Chondrocyte (in vitro differentiated cells): ENCODE data around the gene ASCC1. TPM values are rescaled to one million over a fixed set of nuclear protein-coding genes. Genes with fewer than 3 reads are reported as not detected.

Experiments
- DNase-seq: peaks from one replicate; pipeline ENCODE4 v3.0.0; 2021; ENCODE audit warnings: mixed read lengths, low spot score
- H3K27ac Mint-ChIP-seq: one replicate; pipeline ENCODE4 v1.8.0; 2021; ENCODE audit warnings: mild to moderate bottlenecking, moderate library complexity, mixed read lengths; ENCODE audit not compliant: unreplicated experiment
- H3K27me3 Mint-ChIP-seq: 2 replicates; pipeline ENCODE4 v1.8.0; 2021; ENCODE audit warnings: low read depth, mixed read lengths
- H3K36me3 Mint-ChIP-seq: 2 replicates; pipeline ENCODE4 v1.8.0; 2021; ENCODE audit warnings: low read depth, mixed read lengths
- H3K4me1 Mint-ChIP-seq: 2 replicates; pipeline ENCODE4 v1.8.0; 2021; ENCODE audit warnings: low read depth, mild to moderate bottlenecking, mixed read lengths
- H3K4me3 Mint-ChIP-seq: one replicate; pipeline ENCODE4 v1.8.0; 2021; ENCODE audit warnings: mild to moderate bottlenecking, moderate library complexity, mixed read lengths; ENCODE audit not compliant: unreplicated experiment
- H3K9me3 Mint-ChIP-seq: 2 replicates; pipeline ENCODE4 v1.8.0; 2021; ENCODE audit warnings: low read depth, mixed read lengths
- total RNA-seq: library from RNA; stranded (reverse); gene quantifications from 3 replicates; pipeline ENCODE4 v1.2.1, GENCODE V29; 2021
- TF ChIP-seq, protein P1 (sequence below): fragments of 200-600 bp; sonication (generic); IDR thresholded peaks from 2 replicates; pipeline ENCODE4 v1.5.0; 2021; ENCODE audit warnings: antibody characterized with exemption, mild to moderate bottlenecking, moderate library complexity

The ASCC1 gene
- total RNA-seq, 1 donor from 2014 or later = 36.8 TPM

DNA sequence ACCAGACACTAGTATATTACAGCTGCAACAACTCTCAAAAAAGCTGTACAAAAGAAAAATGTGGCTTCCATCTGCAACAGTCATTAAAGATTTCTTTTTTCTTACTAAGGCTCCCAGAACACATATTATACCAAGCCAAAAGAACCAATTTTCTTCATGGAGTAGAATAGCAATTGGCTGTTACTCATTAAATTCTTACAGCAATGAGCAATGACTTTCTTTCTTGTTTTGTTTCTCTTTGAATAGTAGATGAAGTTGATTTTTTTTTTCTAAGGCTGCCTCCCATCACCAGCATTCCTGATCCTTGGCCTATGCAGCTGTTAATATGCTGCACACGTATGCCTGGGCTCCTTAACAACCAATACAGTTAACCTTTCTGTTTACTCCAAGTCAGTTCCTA, 91.1 kb downstream of the ASCC1 start:
- H3K4me3 Mint-ChIP-seq = no peak overlapping the region
- H3K27me3 Mint-ChIP-seq = no peaks in the 10 kb centered on the region
- TF ChIP-seq, protein P1, sequence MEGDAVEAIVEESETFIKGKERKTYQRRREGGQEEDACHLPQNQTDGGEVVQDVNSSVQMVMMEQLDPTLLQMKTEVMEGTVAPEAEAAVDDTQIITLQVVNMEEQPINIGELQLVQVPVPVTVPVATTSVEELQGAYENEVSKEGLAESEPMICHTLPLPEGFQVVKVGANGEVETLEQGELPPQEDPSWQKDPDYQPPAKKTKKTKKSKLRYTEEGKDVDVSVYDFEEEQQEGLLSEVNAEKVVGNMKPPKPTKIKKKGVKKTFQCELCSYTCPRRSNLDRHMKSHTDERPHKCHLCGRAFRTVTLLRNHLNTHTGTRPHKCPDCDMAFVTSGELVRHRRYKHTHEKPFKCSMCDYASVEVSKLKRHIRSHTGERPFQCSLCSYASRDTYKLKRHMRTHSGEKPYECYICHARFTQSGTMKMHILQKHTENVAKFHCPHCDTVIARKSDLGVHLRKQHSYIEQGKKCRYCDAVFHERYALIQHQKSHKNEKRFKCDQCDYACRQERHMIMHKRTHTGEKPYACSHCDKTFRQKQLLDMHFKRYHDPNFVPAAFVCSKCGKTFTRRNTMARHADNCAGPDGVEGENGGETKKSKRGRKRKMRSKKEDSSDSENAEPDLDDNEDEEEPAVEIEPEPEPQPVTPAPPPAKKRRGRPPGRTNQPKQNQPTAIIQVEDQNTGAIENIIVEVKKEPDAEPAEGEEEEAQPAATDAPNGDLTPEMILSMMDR = no peak
- DNase-seq = no peak
- H3K4me1 Mint-ChIP-seq = peaks cover 7% of the 10 kb centered on the region
- H3K9me3 Mint-ChIP-seq = no peaks in the 10 kb centered on the region
- H3K36me3 Mint-ChIP-seq = peaks cover 8% of the 10 kb centered on the region
- H3K27ac Mint-ChIP-seq = no peak overlapping the region

DNA sequence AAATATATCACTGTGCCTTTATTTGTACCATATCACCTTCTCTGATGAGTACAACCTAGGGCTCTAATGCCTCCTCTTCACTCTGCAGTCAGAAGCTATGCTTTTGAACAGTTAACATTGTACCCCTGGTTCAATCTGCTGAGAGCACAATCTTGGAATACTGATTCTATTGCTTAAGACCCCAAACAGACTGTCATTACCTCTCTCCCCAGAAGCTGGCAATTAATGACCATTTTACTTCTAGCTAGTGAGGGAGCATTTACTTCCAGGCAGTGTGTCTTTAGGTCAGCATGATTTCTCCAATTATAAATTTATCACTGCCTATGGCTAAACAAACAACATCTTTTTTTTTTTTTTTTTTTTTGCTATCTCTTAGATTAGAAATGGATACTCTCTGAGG, 91.7 kb downstream of the ASCC1 start:
- peaks cover 8% of the 10 kb centered on the region for H3K36me3 Mint-ChIP-seq
- no peaks in the 10 kb centered on the region for H3K9me3 Mint-ChIP-seq
- H3K27me3 Mint-ChIP-seq = no peaks in the 10 kb centered on the region
- H3K4me3 Mint-ChIP-seq = no peak overlapping the region
- H3K4me1 Mint-ChIP-seq = peaks cover 7% of the 10 kb centered on the region
- no peak for DNase-seq
- H3K27ac Mint-ChIP-seq = no peak overlapping the region
- TF ChIP-seq, protein P1 = no peak

GRCh38 chr10:72123616-72124015, 92.5 kb downstream of the ASCC1 start:
- H3K4me1 Mint-ChIP-seq = peaks cover 7% of the 10 kb centered on the region
- DNase-seq = no peak
- H3K27ac Mint-ChIP-seq = no peak overlapping the region
- H3K9me3 Mint-ChIP-seq = no peaks in the 10 kb centered on the region
- peaks cover 9% of the 10 kb centered on the region for H3K36me3 Mint-ChIP-seq
- TF ChIP-seq, protein P1 = no peak
- H3K4me3 Mint-ChIP-seq = no peak overlapping the region
- H3K27me3 Mint-ChIP-seq = no peaks in the 10 kb centered on the region

DNA sequence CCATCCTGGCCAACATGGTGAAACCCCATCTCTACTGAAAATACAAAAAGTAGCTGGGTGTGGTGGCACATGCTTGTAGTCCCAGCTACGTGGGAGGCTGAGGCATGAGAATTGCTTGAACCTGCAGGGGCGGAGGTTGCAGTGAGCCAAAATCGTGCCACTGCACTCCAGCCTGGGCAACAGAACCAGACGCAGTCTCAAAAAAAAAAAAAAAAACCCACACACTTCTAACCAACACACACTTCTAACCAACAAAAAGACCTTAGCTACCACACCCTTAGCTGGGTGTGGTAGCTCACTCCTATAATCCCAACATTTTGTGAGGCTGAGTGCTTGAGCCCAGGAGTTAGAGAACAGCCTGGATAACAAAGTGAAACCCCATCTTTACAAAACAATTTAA, 93.9 kb downstream of the ASCC1 start:
- TF ChIP-seq, protein P1 = no peak
- H3K9me3 Mint-ChIP-seq = peaks cover 3% of the 10 kb centered on the region
- H3K36me3 Mint-ChIP-seq = peaks cover 10% of the 10 kb centered on the region
- H3K27me3 Mint-ChIP-seq = no peaks in the 10 kb centered on the region
- H3K27ac Mint-ChIP-seq = no peak overlapping the region
- peaks cover 7% of the 10 kb centered on the region for H3K4me1 Mint-ChIP-seq
- DNase-seq = no peak
- H3K4me3 Mint-ChIP-seq = no peak overlapping the region

GRCh38 chr10:72121389-72121788, 94.7 kb downstream of the ASCC1 start:
- TF ChIP-seq, protein P1 = no peak
- peaks cover 7% of the 10 kb centered on the region for H3K4me1 Mint-ChIP-seq
- H3K27ac Mint-ChIP-seq = no peak overlapping the region
- no peak for DNase-seq
- no peak overlapping the region for H3K4me3 Mint-ChIP-seq
- peaks cover 13% of the 10 kb centered on the region for H3K36me3 Mint-ChIP-seq
- no peaks in the 10 kb centered on the region for H3K27me3 Mint-ChIP-seq
- peaks cover 6% of the 10 kb centered on the region for H3K9me3 Mint-ChIP-seq
